SK-MEL-5 (cell line): ENCODE data around the gene PTPRK. TPM values are rescaled to one million over a fixed set of nuclear protein-coding genes. Genes with fewer than 3 reads are reported as not detected.
A peak's percentile ranks its signal among the peaks of the same experiment; 100 is the strongest.

Experiments
- DNase-seq: peaks from one replicate; pipeline ENCODE4 v3.0.0-alpha.2; 2016; ENCODE audit warnings: low read depth, low spot score
- in situ Hi-C: cut with HindIII; loops from 2 replicates; pipeline ENCODE4 v1.10.0; 2016; ENCODE audit warnings: low sequenced_read_pairs, high pct_unique_total_duplicates, low pct_unique_long_range_greater_than_20kb
- total RNA-seq: library from RNA; depleted of rRNA; stranded (reverse); fragments of >200 nt; shearing (Covaris generic); gene quantifications from 2 replicates; pipeline ENCODE4 v1.2.3, GENCODE V29; 2014

PTPRK gene
- total RNA-seq, 1 experiment from 2014 or later: 25.5 TPM

DNA sequence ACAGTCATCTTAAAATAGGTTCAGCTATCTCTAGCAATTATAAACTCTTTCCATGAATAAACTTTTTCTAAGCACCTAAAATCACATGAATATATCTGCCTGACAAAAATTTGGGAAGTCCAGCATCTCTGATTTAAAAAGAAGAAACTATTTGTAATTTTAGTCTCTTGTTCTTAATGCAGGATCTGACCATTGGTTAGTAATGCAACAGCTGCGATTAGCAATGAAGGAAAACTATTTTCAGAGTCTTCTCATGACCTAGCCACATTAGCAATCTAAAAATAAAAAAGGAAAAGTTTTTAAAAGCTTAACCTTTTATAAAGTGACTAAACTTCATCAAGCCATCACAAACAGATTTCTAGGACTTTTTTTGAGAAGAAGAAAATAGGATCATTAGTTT lies 97.5 kb downstream of the PTPRK start:
- DNase-seq: no peak
- in situ Hi-C loops: no loop called here

GRCh38 chr6:128422200-128422599 lies 98.2 kb downstream of the PTPRK start:
- no peak for DNase-seq
- in situ Hi-C loops: no loop called here

- DNase-seq: peak; percentile 79
- in situ Hi-C loops: no loop called here
These were observed 98.6 kb downstream of the PTPRK start for GRCh38 chr6:128421788-128422187.

DNA sequence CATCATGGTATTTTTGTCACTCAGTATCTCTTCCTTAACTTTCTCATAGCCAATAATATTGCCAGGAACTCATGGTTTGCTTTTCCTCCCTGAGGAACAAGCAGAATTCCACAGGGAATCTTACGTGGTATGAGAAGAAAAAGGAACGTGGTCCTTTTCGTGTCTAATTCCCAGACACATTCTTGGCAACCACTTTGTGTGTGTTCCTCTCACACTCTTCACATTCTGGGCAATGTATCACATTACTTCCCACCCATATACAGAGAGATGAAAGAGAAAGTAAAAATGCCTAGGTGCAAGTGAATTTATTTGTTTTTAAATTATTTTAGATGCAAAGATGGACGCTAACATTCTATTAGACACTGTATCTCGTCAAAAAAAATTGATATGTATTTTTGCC lies 102.7 kb downstream of the PTPRK start:
- in situ Hi-C loops: no loop called here
- no peak for DNase-seq

DNA sequence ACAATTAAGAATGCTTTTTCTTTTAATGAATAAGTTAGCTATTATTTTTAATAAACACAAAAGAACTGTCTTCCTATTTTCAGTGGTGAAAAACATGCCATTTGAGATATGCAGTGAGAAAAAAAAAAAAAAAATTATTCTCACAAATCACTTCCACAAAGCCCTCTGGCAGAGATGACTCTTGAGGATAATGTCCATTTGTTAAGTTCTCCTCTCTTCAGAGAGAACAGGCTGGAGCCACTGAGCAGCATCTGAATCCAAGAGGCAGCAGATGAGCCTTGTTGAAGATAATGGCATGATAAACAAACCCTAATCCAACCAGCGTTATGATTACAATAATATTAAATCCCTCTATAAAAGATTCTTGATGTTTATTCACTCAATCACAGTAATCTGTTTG lies 105.0 kb downstream of the PTPRK start:
- no peak for DNase-seq
- in situ Hi-C loops: no loop called here

- in situ Hi-C loops: no loop called here
These were observed 105.5 kb downstream of the PTPRK start for GRCh38 chr6:128414943-128415342.

GRCh38 chr6:128413291-128413690 lies 107.1 kb downstream of the PTPRK start:
- in situ Hi-C loops: no loop called here

More at GRCh38 chr6:128414943-128415342, 105.5 kb downstream of the PTPRK start:
- DNase-seq: no peak

DNA sequence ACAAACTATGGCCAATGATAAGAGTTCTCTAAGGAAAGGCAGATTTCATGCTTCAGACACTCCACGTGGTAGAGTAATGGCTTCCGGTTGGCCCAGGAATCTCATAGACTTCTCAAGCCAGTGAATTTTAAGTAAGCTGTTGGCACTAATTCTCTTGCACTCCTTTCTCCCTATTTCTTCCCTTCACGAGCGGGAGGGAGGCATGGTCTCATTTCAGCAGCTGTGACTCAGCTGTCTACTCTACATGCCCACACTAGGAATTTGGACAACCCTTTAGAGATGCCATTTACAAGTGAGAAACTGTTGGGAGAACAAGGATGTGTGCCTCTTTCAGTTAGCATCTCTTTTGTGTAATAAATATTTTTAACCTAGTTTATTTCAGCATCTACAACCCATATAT lies 107.7 kb downstream of the PTPRK start:
- DNase-seq: no peak
- in situ Hi-C loops: no loop called here

More at GRCh38 chr6:128413291-128413690, 107.1 kb downstream of the PTPRK start:
- no peak for DNase-seq

- no peak for DNase-seq
- in situ Hi-C loops: no loop called here
These were observed 109.8 kb downstream of the PTPRK start for GRCh38 chr6:128410584-128410983.

GRCh38 chr6:128409003-128409402 lies 111.4 kb downstream of the PTPRK start:
- DNase-seq: no peak
- in situ Hi-C loops: no loop called here

DNA sequence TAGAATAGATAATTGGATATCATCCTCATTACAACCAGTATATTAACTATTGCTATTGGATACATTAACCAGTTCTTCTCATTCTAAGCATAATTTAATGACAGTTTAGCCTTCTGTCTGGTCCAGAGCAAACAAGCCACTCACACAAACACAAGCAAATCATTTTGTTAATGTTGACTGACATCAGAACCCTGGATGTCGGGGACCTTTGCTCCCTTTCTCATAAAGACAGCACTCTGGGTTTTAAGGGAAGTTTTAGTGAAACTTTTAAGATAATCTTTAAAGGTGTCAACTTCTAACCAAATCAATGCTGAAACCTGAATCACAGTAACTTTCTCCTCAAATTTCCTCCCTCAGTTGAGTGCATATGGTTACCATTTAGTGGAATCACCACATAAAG lies 113.9 kb downstream of the PTPRK start:
- in situ Hi-C loops: no loop called here
- no peak for DNase-seq

- in situ Hi-C loops: no loop called here
- no peak for DNase-seq
These were observed 116.6 kb downstream of the PTPRK start for GRCh38 chr6:128403618-128404444.

GRCh38 chr6:128400875-128401274 lies 119.5 kb downstream of the PTPRK start:
- in situ Hi-C loops: no loop called here
- no peak for DNase-seq

GRCh38 chr6:128397996-128398395 lies 122.4 kb downstream of the PTPRK start:
- DNase-seq: no peak
- in situ Hi-C loops: no loop called here

DNA sequence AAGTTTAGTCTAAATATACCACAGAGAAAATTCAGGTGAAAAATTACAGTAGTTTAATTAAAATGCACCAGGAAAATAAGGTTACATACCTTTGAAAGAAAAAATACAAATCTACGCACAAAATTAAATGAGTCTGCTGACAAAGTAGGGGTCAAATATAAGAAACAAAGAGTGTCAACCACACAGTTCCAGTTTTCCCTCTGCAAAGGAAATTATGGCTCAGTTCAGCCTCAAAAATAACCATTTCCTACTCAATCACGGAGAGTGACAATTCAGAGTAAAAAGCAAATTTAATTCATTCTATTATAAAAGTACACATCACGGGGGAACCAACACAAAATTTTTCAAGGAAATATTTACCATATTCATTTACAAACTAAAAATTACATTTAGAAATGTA lies 124.8 kb downstream of the PTPRK start:
- in situ Hi-C loops: no loop called here
- no peak for DNase-seq

GRCh38 chr6:128395188-128395587 lies 125.2 kb downstream of the PTPRK start:
- in situ Hi-C loops: no loop called here

DNA sequence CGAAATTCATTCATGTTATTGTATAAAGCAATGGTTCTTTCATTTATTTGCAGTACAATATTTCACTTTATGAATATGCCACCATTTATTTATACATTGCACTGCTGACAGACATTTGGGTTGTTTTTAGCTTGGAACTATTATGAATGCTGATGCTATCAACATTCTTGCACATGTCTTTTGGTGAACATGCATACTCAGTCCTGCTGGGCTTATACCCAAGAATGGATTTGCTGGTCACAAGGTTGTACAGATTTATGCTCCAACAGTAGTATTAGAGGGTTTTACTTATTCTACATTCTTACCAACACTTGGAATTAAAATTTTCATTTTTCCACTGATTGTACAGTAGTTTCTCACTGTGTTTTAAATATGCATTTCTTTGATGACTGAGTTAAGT lies 126.2 kb downstream of the PTPRK start:
- in situ Hi-C loops: no loop called here
- no peak for DNase-seq

More at GRCh38 chr6:128395188-128395587, 125.2 kb downstream of the PTPRK start:
- no peak for DNase-seq

DNA sequence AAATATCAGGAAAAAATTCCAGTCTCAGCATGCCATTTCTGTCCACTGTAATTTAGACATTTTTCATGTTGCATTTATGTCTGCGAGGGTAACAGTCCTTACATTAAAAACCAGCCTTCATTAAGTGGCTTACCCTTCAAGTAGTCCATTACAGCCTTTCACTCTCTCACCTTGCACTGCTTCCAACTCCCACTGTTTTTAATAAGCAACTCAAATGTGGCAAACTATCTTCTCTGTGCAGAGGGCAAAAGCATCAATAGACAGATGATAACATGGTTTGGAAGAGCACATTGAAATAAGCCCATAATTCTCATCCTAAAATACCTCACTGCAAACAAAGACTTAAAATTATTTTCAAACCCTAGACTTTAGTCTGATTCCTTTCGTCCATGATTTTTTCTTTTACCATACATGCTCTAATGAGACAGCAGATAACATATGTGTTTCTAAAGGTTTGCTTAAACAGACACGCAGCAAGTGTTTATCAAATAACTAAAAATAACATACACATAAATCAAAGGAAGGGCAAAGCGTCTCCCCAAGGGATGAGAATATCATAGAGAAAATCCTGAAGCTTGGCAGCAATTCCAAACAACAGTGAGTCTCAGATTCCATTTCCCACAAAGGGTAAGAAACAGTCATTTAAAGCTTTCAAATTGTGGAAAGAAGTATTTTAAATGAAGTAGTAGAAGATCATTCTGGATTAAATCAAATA lies 130.4 kb downstream of the PTPRK start:
- in situ Hi-C loops: no loop called here
- DNase-seq: no peak

- in situ Hi-C loops: no loop called here
- no peak for DNase-seq
These were observed 132.0 kb downstream of the PTPRK start for GRCh38 chr6:128388380-128388779.
